ENCODE measurements around the gene SVEP1. TPM values are rescaled to one million over a fixed set of nuclear protein-coding genes. Genes with fewer than 3 reads are reported as not detected.

Gene SVEP1
- total and polyA plus RNA-seq, 8 donors = 0.43 to 64.4 (median 8.4) TPM

- no peak overlapping the region for H3K27ac ChIP-seq
- no peak for DNase-seq
- H3K27me3 ChIP-seq = peaks cover 0 to 11% (median 0%) of the 10 kb centered on the region in 3 donors
- TF ChIP-seq POLR2AphosphoS5 (IDR thresholded peaks at IDR 0.05) = no peak
- TF ChIP-seq, protein P1, sequence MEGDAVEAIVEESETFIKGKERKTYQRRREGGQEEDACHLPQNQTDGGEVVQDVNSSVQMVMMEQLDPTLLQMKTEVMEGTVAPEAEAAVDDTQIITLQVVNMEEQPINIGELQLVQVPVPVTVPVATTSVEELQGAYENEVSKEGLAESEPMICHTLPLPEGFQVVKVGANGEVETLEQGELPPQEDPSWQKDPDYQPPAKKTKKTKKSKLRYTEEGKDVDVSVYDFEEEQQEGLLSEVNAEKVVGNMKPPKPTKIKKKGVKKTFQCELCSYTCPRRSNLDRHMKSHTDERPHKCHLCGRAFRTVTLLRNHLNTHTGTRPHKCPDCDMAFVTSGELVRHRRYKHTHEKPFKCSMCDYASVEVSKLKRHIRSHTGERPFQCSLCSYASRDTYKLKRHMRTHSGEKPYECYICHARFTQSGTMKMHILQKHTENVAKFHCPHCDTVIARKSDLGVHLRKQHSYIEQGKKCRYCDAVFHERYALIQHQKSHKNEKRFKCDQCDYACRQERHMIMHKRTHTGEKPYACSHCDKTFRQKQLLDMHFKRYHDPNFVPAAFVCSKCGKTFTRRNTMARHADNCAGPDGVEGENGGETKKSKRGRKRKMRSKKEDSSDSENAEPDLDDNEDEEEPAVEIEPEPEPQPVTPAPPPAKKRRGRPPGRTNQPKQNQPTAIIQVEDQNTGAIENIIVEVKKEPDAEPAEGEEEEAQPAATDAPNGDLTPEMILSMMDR (IDR thresholded peaks at IDR 0.05) = no peak
- no peak for TF ChIP-seq POLR2A (IDR thresholded peaks at IDR 0.05)
- no peak for TF ChIP-seq EP300 (IDR thresholded peaks at IDR 0.05)
- intact Hi-C loops (cut with DNase I; ENCODE audit: low total_unique reads) = no loop called here
- no peaks in the 10 kb centered on the region for H3K9me3 ChIP-seq
- WGBS, 5 donors = 31 to 68% (median 43%) methylated on average over 5 to 10 of the region's 10 CpGs
- no peaks in the 10 kb centered on the region for H3K4me1 ChIP-seq
- no peak overlapping the region for H3K4me3 ChIP-seq
- no peaks in the 10 kb centered on the region for H3K36me3 ChIP-seq
Measured at GRCh38 chr9:110599468-110599867, 19.9 kb upstream of the SVEP1 start.

- no peaks in the 10 kb centered on the region for H3K36me3 ChIP-seq
- H3K9me3 ChIP-seq = peaks cover 0 to 19% (median 7%) of the 10 kb centered on the region in 4 donors
- WGBS, 5 donors = 67 to 82% (median 79%) methylated on average over 5 of the region's 5 CpGs
- intact Hi-C loops (cut with DNase I; ENCODE audit: low total_unique reads) = no loop called here
- no peak overlapping the region for H3K4me3 ChIP-seq
- H3K4me1 ChIP-seq = no peaks in the 10 kb centered on the region
- peaks cover 0 to 5% (median 0%) of the 10 kb centered on the region in 3 donors for H3K27me3 ChIP-seq
- no peak for TF ChIP-seq POLR2AphosphoS5 (IDR thresholded peaks at IDR 0.05)
- TF ChIP-seq, protein P1 (IDR thresholded peaks at IDR 0.05) = no peak
- no peak for TF ChIP-seq POLR2A (IDR thresholded peaks at IDR 0.05)
- no peak for TF ChIP-seq EP300 (IDR thresholded peaks at IDR 0.05)
- no peak for DNase-seq
- H3K27ac ChIP-seq = no peak overlapping the region
Measured at GRCh38 chr9:110592044-110592830, 12.7 kb upstream of the SVEP1 start.

GRCh38 chr9:110591526-110591925 lies 12.0 kb upstream of the SVEP1 start:
- H3K36me3 ChIP-seq = no peaks in the 10 kb centered on the region
- H3K4me3 ChIP-seq = no peak overlapping the region
- H3K9me3 ChIP-seq = peaks cover 0 to 20% (median 10%) of the 10 kb centered on the region in 4 donors
- no peak overlapping the region for H3K27ac ChIP-seq
- intact Hi-C loops (cut with DNase I; ENCODE audit: low total_unique reads) = no loop called here
- no peaks in the 10 kb centered on the region for H3K27me3 ChIP-seq
- H3K4me1 ChIP-seq = no peaks in the 10 kb centered on the region
- TF ChIP-seq POLR2A (IDR thresholded peaks at IDR 0.05) (no peak), EP300 (IDR thresholded peaks at IDR 0.05) (no peak), POLR2AphosphoS5 (IDR thresholded peaks at IDR 0.05) (no peak)
- TF ChIP-seq, protein P1 (IDR thresholded peaks at IDR 0.05) = no peak
- WGBS, 5 donors = 6 to 25% (median 18%) methylated on average over 1 of the region's 1 CpG
- no peak for DNase-seq

DNA sequence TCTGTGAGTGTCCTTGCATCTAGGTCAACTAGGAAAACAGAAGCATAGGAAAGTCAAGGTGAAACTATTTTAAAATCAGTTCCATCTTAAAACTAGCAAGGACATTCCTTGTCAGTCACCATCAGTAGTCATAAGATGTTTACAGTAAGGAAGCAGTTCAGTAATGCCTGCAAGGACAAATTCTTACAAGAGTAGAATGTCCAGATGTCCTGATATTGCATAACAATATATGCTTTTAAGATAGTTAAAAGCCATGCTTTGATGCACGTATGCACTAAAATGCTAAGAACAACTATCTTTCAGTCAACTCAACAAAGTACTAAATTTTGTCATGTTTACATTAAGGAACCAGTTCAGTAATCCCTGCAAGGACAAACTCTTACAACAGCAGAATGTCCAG lies 11.3 kb upstream of the SVEP1 start:
- DNase-seq = no peak
- no peak for TF ChIP-seq POLR2A (IDR thresholded peaks at IDR 0.05)
- no peak for TF ChIP-seq POLR2AphosphoS5 (IDR thresholded peaks at IDR 0.05)
- TF ChIP-seq, protein P1 (IDR thresholded peaks at IDR 0.05) = no peak
- no peak for TF ChIP-seq EP300 (IDR thresholded peaks at IDR 0.05)
- H3K4me3 ChIP-seq = no peak overlapping the region
- no peak overlapping the region for H3K27ac ChIP-seq
- H3K36me3 ChIP-seq = no peaks in the 10 kb centered on the region
- H3K9me3 ChIP-seq = peaks cover 0 to 20% (median 10%) of the 10 kb centered on the region in 4 donors
- H3K4me1 ChIP-seq = no peaks in the 10 kb centered on the region
- intact Hi-C loops (cut with DNase I; ENCODE audit: low total_unique reads) = no loop called here
- H3K27me3 ChIP-seq = no peaks in the 10 kb centered on the region
- 55 to 69% (median 64%) methylated on average over 1 of the region's 1 CpG for WGBS, 5 donors
